HepG2 (cell line): ENCODE measurements around the gene KRTAP10-11.

Experiments
- CTCF ChIP-seq: sonication (generic); formaldehyde crosslinking; IDR thresholded peaks from 2 replicates; pipeline ENCODE4 v1.5.0; 2020; ENCODE audit warnings: mild to moderate bottlenecking, missing genetic modification reagents, moderate library complexity
- RNF219 ChIP-seq: sonication (generic); formaldehyde crosslinking; IDR thresholded peaks from 2 replicates; pipeline ENCODE4 v1.5.0; 2020; ENCODE audit warnings: mild to moderate bottlenecking, missing genetic modification reagents
- SALL1 ChIP-seq: sonication (generic); formaldehyde crosslinking; IDR thresholded peaks from 2 replicates; pipeline ENCODE4 v1.8.0; 2022; ENCODE audit warnings: mild to moderate bottlenecking, missing genetic modification reagents
- ZNF451 ChIP-seq: sonication (generic); formaldehyde crosslinking; IDR thresholded peaks from 2 replicates; pipeline ENCODE4 v1.5.0; 2020; ENCODE audit warnings: mild to moderate bottlenecking, missing genetic modification reagents
- ZNF580 ChIP-seq: IDR thresholded peaks from 2 replicates; pipeline ENCODE4 v1.6.1; 2016; ENCODE audit warnings: low read depth, borderline replicate concordance
- ZNF660 ChIP-seq: sonication (generic); formaldehyde crosslinking; IDR thresholded peaks from 2 replicates; pipeline ENCODE4 v1.5.1; 2020; ENCODE audit warnings: mild to moderate bottlenecking, low read depth, missing genetic modification reagents, borderline replicate concordance

GRCh38 chr21:44603911-44604310 is 42.3 kb upstream of the KRTAP10-11 start:
- no peak for TF ChIP-seq RNF219
- TF ChIP-seq SALL1 (CRISPR knock-in tag): no peak
- TF ChIP-seq ZNF580 (CRISPR knock-in tag): no peak
- no peak for TF ChIP-seq ZNF451 (CRISPR knock-in tag)
- no peak for TF ChIP-seq CTCF (CRISPR knock-in tag)
- TF ChIP-seq ZNF660 (CRISPR knock-in tag): no peak
